GM12878 (cell line): ENCODE results near the gene MTHFD1L. TPM values are rescaled to one million over a fixed set of nuclear protein-coding genes. Genes with fewer than 3 reads are reported as not detected.
A peak's percentile ranks its signal among the peaks of the same experiment; 100 is the strongest.

ENCODE experiments used
- CBX3 ChIP-seq: fragments of 200-600 bp; sonication (generic); IDR thresholded peaks from 2 replicates; pipeline ENCODE4 v1.6.1; 2016; ENCODE audit warnings: low read depth, borderline replicate concordance
- HDAC2 ChIP-seq: fragments of 200-600 bp; sonication (generic); IDR thresholded peaks from 2 replicates; pipeline ENCODE4 v1.6.1; 2017
- IRF4 ChIP-seq: IDR thresholded peaks from 2 replicates; pipeline ENCODE4 v1.6.1; 2011; ENCODE audit warnings: low read depth, low read length
- MLLT1 ChIP-seq: fragments of 450-650 bp; IDR thresholded peaks from 2 replicates; pipeline ENCODE4 v1.6.1; 2016; ENCODE audit warnings: mild to moderate bottlenecking
- PRDM15 ChIP-seq: fragments of 450-650 bp; formaldehyde crosslinking; IDR thresholded peaks from 2 replicates; pipeline ENCODE4 v1.4.0; 2020; ENCODE audit warnings: mild to moderate bottlenecking, moderate library complexity
- RUNX3 ChIP-seq: IDR thresholded peaks from 2 replicates; pipeline ENCODE4 v1.6.1; 2012; ENCODE audit warnings: low read length, inconsistent platforms
- SIX5 ChIP-seq: IDR thresholded peaks from 2 replicates; pipeline ENCODE4 v1.6.1; 2011; ENCODE audit warnings: mild to moderate bottlenecking, low read depth, low read length, moderate library complexity; ENCODE audit not compliant: severe bottlenecking
- TAF1 ChIP-seq: IDR thresholded peaks from 2 replicates; pipeline ENCODE4 v1.6.1; 2011; ENCODE audit warnings: mild to moderate bottlenecking, low read depth, low read length, borderline replicate concordance
- ZBED1 ChIP-seq: IDR thresholded peaks from 2 replicates; pipeline ENCODE4 v1.6.1; 2016; ENCODE audit warnings: borderline replicate concordance
- ZNF592 ChIP-seq: fragments of 450-650 bp; IDR thresholded peaks from 2 replicates; pipeline ENCODE4 v1.6.1; 2017; ENCODE audit warnings: mild to moderate bottlenecking, moderate library complexity
- polyA plus RNA-seq, 11 experiments: library from polyadenylated mRNA; depleted of rRNA in 4 of 11; unstranded in 6 of 11; stranded (reverse) in 5 of 11; fragments of >200 nt; fragmentation: Nextera tagmentation in 4 of 11; fragmentation: Illumina TruSeq in 1 of 11; extraction: Ambion mirVana in 4 of 11; extraction: Trizol in 1 of 11; gene quantifications; 1 replicate in 1 of 11; 2 replicates in 10 of 11; pipeline versions ENCODE4 v1.2.1 to v1.2.3, GENCODE V29; 2011 to 2016; ENCODE audit warnings: inconsistent platforms in 2 of 11, missing spikeins in 2 of 11, low read depth in 1 of 11
- total RNA-seq, 4 experiments: library from RNA; depleted of rRNA in 3 of 4; stranded (reverse); fragments of >200 nt in 3 of 4; fragmentation: Illumina TruSeq in 1 of 4; extraction: Trizol in 1 of 4; gene quantifications; 2 replicates each; pipeline versions ENCODE4 v1.2.1 to v1.2.3, GENCODE V29; 2013 to 2021

MTHFD1L gene
- total and polyA plus RNA-seq, 10 of the 15 experiments (the other 5 are each of a cell fraction or from before 2014, with no cell fraction given) = 11.7 to 75.5 (median 28.8) TPM

GRCh38 chr6:150866991-150867501 is 1.5 kb downstream of the MTHFD1L start (continued):
- TF ChIP-seq ZNF592 (no peak), PRDM15 (CRISPR knock-in tag) (no peak), CBX3 (no peak), IRF4 (no peak), ZBED1 (no peak), RUNX3 (no peak), SIX5 (no peak), MLLT1 (peak; percentile 76; the same call in 1 of the 2 replicates), TAF1 (0 out of 2 replicates have a peak, but pooled peaks have one; percentile 7), HDAC2 (no peak)
